Islet of Langerhans (tissue), 1 donor: ENCODE data around the gene PSMG1.
A peak's percentile ranks its signal among the peaks of the same experiment; 100 is the strongest.
"Not testable (repeated sequence)": the region's sequence is repeated elsewhere in the genome, so short reads cannot be mapped to it uniquely, and the experiment has no call there.

Experiments
- FAIRE-seq: peaks from one replicate; lab custom pipeline; 2011; peaks lifted over from hg19 to GRCh38; lab: Jason Lieb, UNC

Gene PSMG1

GRCh38 chr21:39183272-39184049 is at the start of gene PSMG1:
Gene PSMG1, minus strand, starts transcription at chr21:39183451. Its CDS starts 66 bp downstream, at chr21:39183385.
- FAIRE-seq: no peak

GRCh38 chr21:39232861-39233291 is 49.6 kb upstream of the PSMG1 start:
- FAIRE-seq: no peak

GRCh38 chr21:39224930-39225329 is 41.7 kb upstream of the PSMG1 start:
- FAIRE-seq: no peak

GRCh38 chr21:39221997-39222486 is 38.8 kb upstream of the PSMG1 start:
- no peak for FAIRE-seq

GRCh38 chr21:39221282-39221996 is 38.2 kb upstream of the PSMG1 start:
- FAIRE-seq: peak; percentile 83

- not testable (repeated sequence) for FAIRE-seq
These were observed 37.6 kb upstream of the PSMG1 start for GRCh38 chr21:39220875-39221274.

- no peak for FAIRE-seq
These were observed 36.9 kb upstream of the PSMG1 start for GRCh38 chr21:39220150-39220549.

GRCh38 chr21:39218082-39218409 is 34.8 kb upstream of the PSMG1 start:
- FAIRE-seq: no peak

GRCh38 chr21:39217356-39218081 is 34.3 kb upstream of the PSMG1 start:
- FAIRE-seq: peak; percentile 68

- FAIRE-seq: no peak
These were observed 33.0 kb upstream of the PSMG1 start for GRCh38 chr21:39216290-39216689.

GRCh38 chr21:39215078-39215477 is 31.8 kb upstream of the PSMG1 start:
- no peak for FAIRE-seq

GRCh38 chr21:39209334-39209688 is 26.1 kb upstream of the PSMG1 start:
- no peak for FAIRE-seq

GRCh38 chr21:39208624-39209333 is 25.5 kb upstream of the PSMG1 start:
- FAIRE-seq: no peak

- FAIRE-seq: no peak
These were observed 20.9 kb upstream of the PSMG1 start for GRCh38 chr21:39204134-39204533.

- FAIRE-seq: no peak
These were observed 15.5 kb upstream of the PSMG1 start for GRCh38 chr21:39198800-39199199.

GRCh38 chr21:39197448-39198233 is 14.4 kb upstream of the PSMG1 start:
- FAIRE-seq: no peak

- FAIRE-seq: no peak
These were observed 13.6 kb upstream of the PSMG1 start for GRCh38 chr21:39196838-39197237.

- FAIRE-seq: no peak
These were observed 13.1 kb upstream of the PSMG1 start for GRCh38 chr21:39196310-39196709.

GRCh38 chr21:39193380-39193779 is 10.1 kb upstream of the PSMG1 start:
- no peak for FAIRE-seq

- no peak for FAIRE-seq
These were observed 6.8 kb upstream of the PSMG1 start for GRCh38 chr21:39189857-39190604.
